ENCODE data around the gene LRRC26.

The LRRC26 gene

GRCh38 chr9:137195525-137196220, 25.8 kb upstream of the LRRC26 start:
- Histone ChIP-seq H3K36me3 (peaks cover 7% of the 10 kb centered on the region), H3K4me1 (ENCODE audit: control insufficient read depth in 1 of 2, insufficient read depth in 1 of 2, low read depth in 1 of 2, low read length in 1 of 2) (peaks cover 6 to 11% of the 10 kb centered on the region in 2 experiments), H3K4me3 (ENCODE audit: low read depth in 1 of 2, low read length in 1 of 2) (no peak overlapping the region)

GRCh38 chr9:137194909-137195308, 25.1 kb upstream of the LRRC26 start:
- TF ChIP-seq CTCF (IDR thresholded peaks at IDR 0.05): no peak
- H3K4me3 ChIP-seq (ENCODE audit: low read depth in 1 of 2, low read length in 1 of 2): no peak overlapping the region
- H3K9me3 ChIP-seq: no peaks in the 10 kb centered on the region
- peaks cover 14% of the 10 kb centered on the region for H3K36me3 ChIP-seq
- no peak overlapping the region for H3K27ac ChIP-seq
- peaks cover 10 to 16% of the 10 kb centered on the region in 2 experiments for H3K4me1 ChIP-seq (ENCODE audit: control insufficient read depth in 1 of 2, insufficient read depth in 1 of 2, low read depth in 1 of 2, low read length in 1 of 2)
- peaks cover 15% of the 10 kb centered on the region for H3K27me3 ChIP-seq

More at GRCh38 chr9:137195525-137196220, 25.8 kb upstream of the LRRC26 start:
- Histone ChIP-seq H3K27me3 (peaks cover 15% of the 10 kb centered on the region), H3K9me3 (no peaks in the 10 kb centered on the region), H3K27ac (no peak overlapping the region)
- TF ChIP-seq CTCF (IDR thresholded peaks at IDR 0.05): no peak

- peaks cover 9% of the 10 kb centered on the region for H3K27me3 ChIP-seq
- no peaks in the 10 kb centered on the region for H3K9me3 ChIP-seq
- TF ChIP-seq CTCF (IDR thresholded peaks at IDR 0.05): no peak
- H3K36me3 ChIP-seq: peaks cover 16% of the 10 kb centered on the region
- peaks cover 10 to 16% of the 10 kb centered on the region in 2 experiments for H3K4me1 ChIP-seq (ENCODE audit: control insufficient read depth in 1 of 2, insufficient read depth in 1 of 2, low read depth in 1 of 2, low read length in 1 of 2)
- no peak overlapping the region for H3K27ac ChIP-seq
- no peak overlapping the region for H3K4me3 ChIP-seq (ENCODE audit: low read depth in 1 of 2, low read length in 1 of 2)
Measured at GRCh38 chr9:137194388-137194787, 24.5 kb upstream of the LRRC26 start.

- peaks cover 16% of the 10 kb centered on the region for H3K36me3 ChIP-seq
- H3K4me3 ChIP-seq (ENCODE audit: low read depth in 1 of 2, low read length in 1 of 2): no peak overlapping the region
- H3K9me3 ChIP-seq: no peaks in the 10 kb centered on the region
- no peak overlapping the region for H3K27ac ChIP-seq
- peaks cover 15 to 17% of the 10 kb centered on the region in 2 experiments for H3K4me1 ChIP-seq (ENCODE audit: control insufficient read depth in 1 of 2, insufficient read depth in 1 of 2, low read depth in 1 of 2, low read length in 1 of 2)
- peaks cover 3% of the 10 kb centered on the region for H3K27me3 ChIP-seq
- TF ChIP-seq CTCF (IDR thresholded peaks at IDR 0.05): no peak
Measured at GRCh38 chr9:137193771-137194170, 23.9 kb upstream of the LRRC26 start.

- H3K27me3 ChIP-seq: no peaks in the 10 kb centered on the region
- H3K27ac ChIP-seq: no peak overlapping the region
- no peak overlapping the region for H3K4me3 ChIP-seq (ENCODE audit: low read depth in 1 of 2, low read length in 1 of 2)
- no peak for TF ChIP-seq CTCF (IDR thresholded peaks at IDR 0.05)
- peaks cover 18 to 21% of the 10 kb centered on the region in 2 experiments for H3K4me1 ChIP-seq (ENCODE audit: control insufficient read depth in 1 of 2, insufficient read depth in 1 of 2, low read depth in 1 of 2, low read length in 1 of 2)
- no peaks in the 10 kb centered on the region for H3K9me3 ChIP-seq
- peaks cover 16% of the 10 kb centered on the region for H3K36me3 ChIP-seq
Measured at GRCh38 chr9:137192859-137193258, 23.0 kb upstream of the LRRC26 start.
